ENCODE measurements around the gene ARHGAP31. TPM values are rescaled to one million over a fixed set of nuclear protein-coding genes. Genes with fewer than 3 reads are reported as not detected.
A peak's percentile ranks its signal among the peaks of the same experiment; 100 is the strongest.

Gene ARHGAP31
- total RNA-seq, 1 donor from 2014 or later: 6.3 TPM

- H3K9me3 Mint-ChIP-seq: peaks cover 3% of the 10 kb centered on the region
- H3K27ac Mint-ChIP-seq (ENCODE audit: unreplicated experiment): no peak overlapping the region
- H3K4me3 Mint-ChIP-seq: no peak overlapping the region
- H3K4me1 Mint-ChIP-seq: no peaks in the 10 kb centered on the region
- no peak for TF ChIP-seq CTCF (conservative IDR thresholded peaks at IDR 0.05)
- peaks cover 17% of the 10 kb centered on the region for H3K36me3 Mint-ChIP-seq (ENCODE audit: low read depth)
- H3K27me3 Mint-ChIP-seq (ENCODE audit: low read depth): no peaks in the 10 kb centered on the region
- DNase-seq (ENCODE audit: low read depth, low spot score): no peak
Observed at GRCh38 chr3:119413603-119414280, 119.6 kb downstream of the ARHGAP31 start.

- Mint-ChIP-seq H3K4me3 (no peak overlapping the region), H3K36me3 (ENCODE audit: low read depth) (no peaks in the 10 kb centered on the region), H3K4me1 (no peaks in the 10 kb centered on the region), H3K27me3 (ENCODE audit: low read depth) (no peaks in the 10 kb centered on the region), H3K27ac (ENCODE audit: unreplicated experiment) (no peak overlapping the region), H3K9me3 (no peaks in the 10 kb centered on the region)
- no peak for DNase-seq (ENCODE audit: low read depth, low spot score)
- TF ChIP-seq CTCF (conservative IDR thresholded peaks at IDR 0.05): no peak
Observed at GRCh38 chr3:119416873-119417272, 122.7 kb downstream of the ARHGAP31 start.

DNA sequence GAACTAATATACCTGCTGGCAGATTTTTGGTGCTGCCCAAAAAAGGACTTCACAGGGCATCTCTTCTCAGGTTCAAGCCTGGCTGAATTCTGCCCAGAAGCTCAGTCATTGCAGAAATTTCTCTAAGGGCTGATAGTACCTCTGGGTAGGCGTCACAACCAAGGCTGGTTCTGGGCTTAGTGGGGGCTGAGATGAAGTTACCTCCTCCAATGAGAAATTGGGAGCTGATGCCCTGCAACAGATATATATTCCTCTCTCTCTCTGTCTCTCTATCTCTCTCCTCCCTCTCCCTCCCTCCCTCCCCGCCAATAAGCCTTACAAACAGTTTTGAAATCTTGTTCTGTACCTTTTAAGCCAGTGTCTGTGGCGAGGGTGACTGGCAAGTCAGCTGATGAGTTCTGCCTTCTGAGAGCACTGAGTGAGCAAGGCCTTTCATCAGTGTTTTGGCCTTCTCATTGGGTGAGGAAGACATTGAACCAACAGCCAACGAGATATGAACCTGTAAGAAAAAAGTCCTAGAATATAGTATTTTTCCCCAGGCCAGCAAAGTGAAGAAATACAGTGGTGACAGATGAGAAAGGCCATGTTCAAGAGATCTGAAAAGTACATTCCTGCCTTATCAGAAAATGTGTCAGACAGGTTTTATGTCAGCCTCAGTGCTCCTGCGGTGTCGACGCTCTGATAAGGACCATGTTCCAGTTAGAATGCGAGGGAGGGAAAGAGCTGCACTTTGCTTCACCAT lies 123.8 kb downstream of the ARHGAP31 start:
- Mint-ChIP-seq H3K27ac (ENCODE audit: unreplicated experiment) (no peak overlapping the region), H3K27me3 (ENCODE audit: low read depth) (no peaks in the 10 kb centered on the region), H3K4me3 (no peak overlapping the region), H3K4me1 (no peaks in the 10 kb centered on the region), H3K36me3 (ENCODE audit: low read depth) (no peaks in the 10 kb centered on the region), H3K9me3 (no peaks in the 10 kb centered on the region)
- no peak for DNase-seq (ENCODE audit: low read depth, low spot score)
- TF ChIP-seq CTCF (conservative IDR thresholded peaks at IDR 0.05): no peak

- Mint-ChIP-seq H3K9me3 (no peaks in the 10 kb centered on the region), H3K27me3 (ENCODE audit: low read depth) (no peaks in the 10 kb centered on the region), H3K4me1 (no peaks in the 10 kb centered on the region), H3K27ac (ENCODE audit: unreplicated experiment) (no peak overlapping the region), H3K4me3 (no peak overlapping the region), H3K36me3 (ENCODE audit: low read depth) (no peaks in the 10 kb centered on the region)
- no peak for TF ChIP-seq CTCF (conservative IDR thresholded peaks at IDR 0.05)
- DNase-seq (ENCODE audit: low read depth, low spot score): no peak
Observed at GRCh38 chr3:119418641-119419040, 124.5 kb downstream of the ARHGAP31 start.

- Mint-ChIP-seq H3K27me3 (ENCODE audit: low read depth) (no peaks in the 10 kb centered on the region), H3K4me1 (no peaks in the 10 kb centered on the region), H3K27ac (ENCODE audit: unreplicated experiment) (no peak overlapping the region), H3K36me3 (ENCODE audit: low read depth) (peaks cover under 1% of the 10 kb centered on the region), H3K4me3 (no peak overlapping the region), H3K9me3 (peaks cover 4% of the 10 kb centered on the region)
- peak; percentile 30 for TF ChIP-seq CTCF (conservative IDR thresholded peaks at IDR 0.05)
- DNase-seq (ENCODE audit: low read depth, low spot score): no peak
Observed at GRCh38 chr3:119420196-119420595, 126.0 kb downstream of the ARHGAP31 start.
